T-cell (primary cell): ENCODE results near the gene ACTR2. TPM values are rescaled to one million over a fixed set of nuclear protein-coding genes. Genes with fewer than 3 reads are reported as not detected.

ENCODE experiments used
- ATAC-seq, 4 experiments: fragments of 200-7000 bp in 3 of 4; fragments of 150-1000 bp in 1 of 4; cut with Tn5 transposase; replicated peaks in 1 of 4; 1 replicate in 3 of 4; 2 replicates in 1 of 4; pipeline ENCODE4 v1.10.0; 2021; ENCODE audit warnings: moderate library complexity in 3 of 4, mild to moderate bottlenecking in 2 of 4, moderate number of reproducible peaks in 1 of 4
- CTCF ChIA-PET, 2 donors: fragments of 300-600 bp; sonication (Branson Sonifier 250); formaldehyde crosslinking; loops; one replicate each; lab custom pipeline; 2022; ENCODE audit warnings: antibody characterized with exemption in 2 of 2; lab: Charles Lee
- POLR2A ChIA-PET, 2 donors: fragments of 300-600 bp; sonication (Branson Sonifier 250); formaldehyde crosslinking; loops; one replicate each; lab custom pipeline; 2022; ENCODE audit warnings: antibody characterized with exemption in 2 of 2; lab: Charles Lee
- DNase-seq, 35 experiments: peaks; one replicate each; pipeline versions ENCODE4 v3.0.0 to v3.0.0-alpha.2; 2013 to 2023
- H3K27ac ChIP-seq: one replicate; pipeline ENCODE4 v1.5.1; 2013; ENCODE audit warnings: low read length
- H3K27me3 ChIP-seq, 2 experiments: replicated peaks in 1 of 2; 1 replicate in 1 of 2; 2 replicates in 1 of 2; pipeline versions ENCODE4 v1.6.1 to v1.7.0; 2013; ENCODE audit warnings: low read length in 1 of 2, mixed read lengths in 1 of 2; ENCODE audit not compliant: control insufficient read depth in 2 of 2, insufficient read depth in 2 of 2; ENCODE audit errors: extremely low read depth in 1 of 2
- H3K36me3 ChIP-seq, 2 donors: 1 replicate in 1 of 2; 2 replicates in 1 of 2; pipeline versions ENCODE4 v1.6.1 to v1.7.0; 2013; ENCODE audit warnings: low read length in 1 of 2; ENCODE audit not compliant: control insufficient read depth in 2 of 2, insufficient read depth in 1 of 2; ENCODE audit errors: extremely low read depth in 1 of 2
- H3K4me1 ChIP-seq, 2 experiments: 1 replicate in 1 of 2; 2 replicates in 1 of 2; pipeline versions ENCODE4 v1.6.1 to v1.7.0; 2013; ENCODE audit warnings: low read length in 2 of 2, mixed read lengths in 1 of 2; ENCODE audit not compliant: insufficient read depth in 2 of 2, control insufficient read depth in 1 of 2; ENCODE audit errors: extremely low read depth in 1 of 2
- H3K4me3 ChIP-seq, 2 donors: 1 replicate in 1 of 2; 2 replicates in 1 of 2; pipeline versions ENCODE4 v1.5.1 to v1.7.0; 2013; ENCODE audit warnings: mild to moderate bottlenecking in 2 of 2, low read length in 1 of 2, moderate library complexity in 1 of 2; ENCODE audit not compliant: control insufficient read depth in 1 of 2; ENCODE audit errors: extremely low read depth in 1 of 2
- H3K9me3 ChIP-seq: 2 replicates; pipeline ENCODE4 v1.7.0; 2013
- H3K27ac Mint-ChIP-seq, 2 donors: one replicate each; pipeline ENCODE4 v1.8.0; 2020 to 2021; ENCODE audit warnings: mild to moderate bottlenecking in 2 of 2, mixed read lengths in 2 of 2
- H3K27me3 Mint-ChIP-seq, 2 donors: one replicate each; pipeline ENCODE4 v1.8.0; 2021 to 2022; ENCODE audit warnings: mixed read lengths in 2 of 2
- H3K36me3 Mint-ChIP-seq: one replicate; pipeline ENCODE4 v1.8.0; 2021; ENCODE audit warnings: mixed read lengths
- H3K4me1 Mint-ChIP-seq, 3 donors: one replicate each; pipeline ENCODE4 v1.8.0; 2020 to 2022; ENCODE audit warnings: mixed read lengths in 3 of 3, mild to moderate bottlenecking in 1 of 3
- H3K4me3 Mint-ChIP-seq, 3 donors: one replicate each; pipeline ENCODE4 v1.8.0; 2020 to 2022; ENCODE audit warnings: mild to moderate bottlenecking in 3 of 3, mixed read lengths in 3 of 3, moderate library complexity in 3 of 3
- H3K9me3 Mint-ChIP-seq, 3 donors: one replicate each; pipeline ENCODE4 v1.8.0; 2020 to 2022; ENCODE audit warnings: mixed read lengths in 3 of 3
- WGBS: methylation state at CpG from one replicate; pipeline ENCODE4 v1.1.5; 2013; ENCODE audit warnings: missing lambda C conversion rate; ENCODE audit not compliant: insufficient coverage; 5-methylcytosine and 5-hydroxymethylcytosine counted together
- total RNA-seq, 35 experiments: library from RNA in 6 of 35; stranded (reverse) in 6 of 35; fragments of 120-200 nt in 1 of 35; gene quantifications; one replicate each; pipeline versions ENCODE4 v1.2.1 to v1.2.4 and lab custom pipeline; 2013 to 2026

ACTR2 gene
- total RNA-seq, 5 donors from 2014 or later (not counting 1 experiment from before 2014, with no cell fraction given) = 234 to 267 (median 246) TPM

DNA sequence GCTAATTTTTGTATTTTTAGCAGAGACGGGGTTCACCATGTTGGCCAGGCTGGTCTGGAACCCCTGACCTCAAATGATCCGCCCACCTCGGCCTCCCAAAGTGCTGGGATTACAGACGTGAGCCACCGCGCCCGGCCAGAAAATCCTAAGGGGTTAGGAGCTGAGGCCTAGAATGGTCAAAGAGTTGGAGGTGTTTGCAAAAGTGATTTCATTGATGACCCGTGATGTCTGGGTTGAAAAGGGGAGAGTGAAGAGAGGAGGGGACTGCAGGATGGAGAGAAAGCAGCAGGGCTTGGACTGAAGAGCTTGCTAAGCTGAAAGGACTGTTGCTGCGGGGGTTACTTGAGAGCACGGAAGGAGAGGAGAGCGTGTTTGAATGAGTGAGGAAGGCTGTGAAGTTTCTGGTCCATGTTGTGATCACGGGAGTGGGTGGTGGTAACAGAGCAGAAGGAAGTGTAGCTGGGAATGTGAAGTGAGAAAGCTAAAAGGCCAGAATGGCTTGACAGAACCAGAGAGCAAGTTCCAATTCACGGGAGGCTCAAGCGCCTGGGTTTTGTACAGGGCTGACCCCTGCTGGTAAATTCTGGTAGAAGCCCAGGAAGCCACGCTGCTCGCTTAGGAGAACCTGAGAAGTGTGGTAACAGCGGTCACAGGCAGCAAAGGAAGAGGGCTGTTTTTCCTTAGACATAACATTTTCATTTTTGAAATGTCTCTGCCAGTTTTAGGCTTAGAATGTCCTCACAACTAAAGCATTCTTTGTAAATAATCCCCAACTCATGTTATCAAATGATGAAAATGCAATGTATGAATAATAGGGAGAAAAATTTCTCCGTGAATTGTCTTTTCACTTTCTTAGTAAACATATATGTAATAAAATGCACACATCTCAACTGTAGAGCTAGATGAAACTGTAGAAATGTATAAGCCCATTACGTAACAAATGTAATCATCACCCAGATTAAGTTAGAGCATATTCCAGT lies 40.5 kb upstream of the ACTR2 start:
- Histone ChIP-seq H3K4me3 (no peak overlapping the region), H3K27me3 (peaks cover 0 to 9% of the 10 kb centered on the region in 2 experiments), H3K9me3 (no peaks in the 10 kb centered on the region), H3K4me1 (peaks cover 0 to 5% of the 10 kb centered on the region in 2 experiments), H3K36me3 (no peaks in the 10 kb centered on the region), H3K27ac (no peak overlapping the region)
- ChIA-PET CTCF (interaction anchor here (0.5 to 1.8 kb wide), 7 partner anchors 16 to 269 kb away, joined by 3 to 7 read pairs (median 4); no protein-coding TSS in a partner anchor), POLR2A (interaction anchor here in 1 of 2 donors (0.7 kb wide), 1 partner anchor 123 kb away, joined by 3 read pairs; no protein-coding TSS in a partner anchor)
- H3K4me1 Mint-ChIP-seq = peaks cover 8 to 10% (median 8%) of the 10 kb centered on the region in 3 donors
- H3K36me3 Mint-ChIP-seq = no peaks in the 10 kb centered on the region
- 60% methylated on average over 16 of the region's 19 CpGs for WGBS
- ATAC-seq (peak; percentile 81 to 92 (median 86)), DNase-seq (peak; percentile 25 to 76 (median 52))
- H3K27ac Mint-ChIP-seq = no peak overlapping the region
- no peak overlapping the region for H3K4me3 Mint-ChIP-seq
- H3K27me3 Mint-ChIP-seq = peaks cover 4 to 31% of the 10 kb centered on the region in 2 donors
- no peaks in the 10 kb centered on the region for H3K9me3 Mint-ChIP-seq

- Mint-ChIP-seq H3K27ac (no peak overlapping the region), H3K4me3 (no peak overlapping the region), H3K27me3 (peaks cover 4 to 27% of the 10 kb centered on the region in 2 donors), H3K36me3 (no peaks in the 10 kb centered on the region), H3K9me3 (no peaks in the 10 kb centered on the region), H3K4me1 (no peaks in the 10 kb centered on the region)
- no peak for DNase-seq
- no peaks in the 10 kb centered on the region for H3K9me3 ChIP-seq
- no CpG with 5 or more reads among the region's 8 CpGs for WGBS
- no peaks in the 10 kb centered on the region for H3K36me3 ChIP-seq
- H3K4me1 ChIP-seq = no peaks in the 10 kb centered on the region
- ATAC-seq = no peak
- H3K27ac ChIP-seq = no peak overlapping the region
- POLR2A ChIA-PET = no interaction called here
- CTCF ChIA-PET = interaction anchor here in 1 of 2 donors (0.5 kb wide), 1 partner anchor 169 kb away, joined by 4 read pairs; no protein-coding TSS in a partner anchor
- H3K4me3 ChIP-seq = no peak overlapping the region
- H3K27me3 ChIP-seq = peaks cover 0 to 4% of the 10 kb centered on the region in 2 experiments
Observed at GRCh38 chr2:65193446-65193845, 34.2 kb upstream of the ACTR2 start.

- no peaks in the 10 kb centered on the region for H3K36me3 ChIP-seq
- no peaks in the 10 kb centered on the region for H3K4me1 Mint-ChIP-seq
- H3K4me3 ChIP-seq = no peak overlapping the region
- no peaks in the 10 kb centered on the region for H3K9me3 ChIP-seq
- H3K9me3 Mint-ChIP-seq = no peaks in the 10 kb centered on the region
- POLR2A ChIA-PET = no interaction called here
- peaks cover 0 to 5% of the 10 kb centered on the region in 2 donors for H3K27me3 Mint-ChIP-seq
- CTCF ChIA-PET = interaction anchor here in 1 of 2 donors (0.8 kb wide), 1 partner anchor 13 kb away, joined by 4 read pairs; no protein-coding TSS in a partner anchor
- no peak overlapping the region for H3K4me3 Mint-ChIP-seq
- H3K27me3 ChIP-seq = peaks cover 0 to 8% of the 10 kb centered on the region in 2 experiments
- no peak for DNase-seq
- no peak overlapping the region for H3K27ac Mint-ChIP-seq
- H3K27ac ChIP-seq = no peak overlapping the region
- ATAC-seq = no peak
- H3K4me1 ChIP-seq = no peaks in the 10 kb centered on the region
- H3K36me3 Mint-ChIP-seq = no peaks in the 10 kb centered on the region
- 100% methylated on average over 1 of the region's 2 CpGs for WGBS
Observed at GRCh38 chr2:65198737-65199136, 28.9 kb upstream of the ACTR2 start.

GRCh38 chr2:65199166-65199565 lies 28.5 kb upstream of the ACTR2 start:
- ATAC-seq (no peak), DNase-seq (no peak)
- H3K36me3 Mint-ChIP-seq = no peaks in the 10 kb centered on the region
- Histone ChIP-seq H3K36me3 (no peaks in the 10 kb centered on the region), H3K9me3 (no peaks in the 10 kb centered on the region), H3K4me1 (no peaks in the 10 kb centered on the region), H3K27me3 (peaks cover 0 to 8% of the 10 kb centered on the region in 2 experiments), H3K4me3 (no peak overlapping the region), H3K27ac (no peak overlapping the region)
- H3K4me3 Mint-ChIP-seq = no peak overlapping the region
- 83% methylated on average over 2 of the region's 2 CpGs for WGBS
- no peak overlapping the region for H3K27ac Mint-ChIP-seq
- ChIA-PET CTCF (interaction anchor here in 1 of 2 donors (0.8 kb wide), 1 partner anchor 14 kb away, joined by 4 read pairs; no protein-coding TSS in a partner anchor), POLR2A (no interaction called here)
- no peaks in the 10 kb centered on the region for H3K4me1 Mint-ChIP-seq
- H3K9me3 Mint-ChIP-seq = no peaks in the 10 kb centered on the region
- peaks cover 0 to 5% of the 10 kb centered on the region in 2 donors for H3K27me3 Mint-ChIP-seq

GRCh38 chr2:65199891-65200290 lies 27.7 kb upstream of the ACTR2 start:
- ATAC-seq (no peak), DNase-seq (no peak)
- Histone ChIP-seq H3K4me1 (no peaks in the 10 kb centered on the region), H3K4me3 (no peak overlapping the region), H3K9me3 (no peaks in the 10 kb centered on the region), H3K36me3 (no peaks in the 10 kb centered on the region), H3K27ac (no peak overlapping the region), H3K27me3 (peaks cover 0 to 8% of the 10 kb centered on the region in 2 experiments)
- Mint-ChIP-seq H3K36me3 (no peaks in the 10 kb centered on the region), H3K27ac (no peak overlapping the region), H3K4me1 (no peaks in the 10 kb centered on the region), H3K4me3 (no peak overlapping the region), H3K27me3 (peaks cover 0 to 5% of the 10 kb centered on the region in 2 donors), H3K9me3 (no peaks in the 10 kb centered on the region)
- CTCF ChIA-PET = no interaction called here
- WGBS = 100% methylated on average over 1 of the region's 3 CpGs
- POLR2A ChIA-PET = no interaction called here

GRCh38 chr2:65204461-65205210 lies 23.0 kb upstream of the ACTR2 start:
- WGBS = 100% methylated on average over 11 of the region's 20 CpGs
- no peaks in the 10 kb centered on the region for H3K4me1 ChIP-seq
- peaks cover 0 to 3% of the 10 kb centered on the region in 2 experiments for H3K27me3 ChIP-seq
- no peaks in the 10 kb centered on the region for H3K9me3 ChIP-seq
- H3K4me3 ChIP-seq = no peak overlapping the region
- no peak for ATAC-seq
- Mint-ChIP-seq H3K36me3 (no peaks in the 10 kb centered on the region), H3K4me3 (no peak overlapping the region), H3K27ac (no peak overlapping the region), H3K9me3 (no peaks in the 10 kb centered on the region), H3K27me3 (no peaks in the 10 kb centered on the region), H3K4me1 (no peaks in the 10 kb centered on the region)
- H3K27ac ChIP-seq = no peak overlapping the region
- ChIA-PET POLR2A (interaction anchor here in 1 of 2 donors (0.6 kb wide), 1 partner anchor 125 kb away, joined by 4 read pairs; no protein-coding TSS in a partner anchor), CTCF (no interaction called here)
- DNase-seq = peak in 16 of 35 experiments; percentile 6 to 47 (median 23)
- no peaks in the 10 kb centered on the region for H3K36me3 ChIP-seq
